ENCODE results near the gene C3AR1.

The C3AR1 gene

GRCh38 chr12:8057839-8058238 lies 8.3 kb downstream of the C3AR1 start:
- no peak for DNase-seq
- H3K4me3 ChIP-seq (ENCODE audit: low read length): no peak overlapping the region
- no peak overlapping the region for H3K18ac ChIP-seq (ENCODE audit: low read length)
- no peak overlapping the region for H2BK5ac ChIP-seq (ENCODE audit: low read length)
- H2BK15ac ChIP-seq (replicated peaks; ENCODE audit: low read depth): no peak overlapping the region
- no peak overlapping the region for H3K23ac ChIP-seq (ENCODE audit: low read length)
- H3K79me1 ChIP-seq (ENCODE audit: low read length): no peaks in the 10 kb centered on the region
- no peaks in the 10 kb centered on the region for H3K79me2 ChIP-seq (ENCODE audit: control insufficient read depth, insufficient read depth, low read length)
- H3K4me1 ChIP-seq (ENCODE audit: control insufficient read depth, low read depth, low read length): no peaks in the 10 kb centered on the region
- WGBS (ENCODE audit: extremely low coverage, insufficient coverage, low lambda C conversion rate): no CpG with 5 or more reads among the region's 4 CpGs
- H4K8ac ChIP-seq (ENCODE audit: low read depth, low read length): no peak overlapping the region
- no peak overlapping the region for H4K5ac ChIP-seq (ENCODE audit: low read length)
- no peaks in the 10 kb centered on the region for H3K27me3 ChIP-seq (ENCODE audit: insufficient read depth, low read length, poor library complexity)
- no peak overlapping the region for H2AK5ac ChIP-seq (ENCODE audit: low read length)
- H2BK120ac ChIP-seq (ENCODE audit: low read depth, low read length): no peak overlapping the region
- H3K56ac ChIP-seq (ENCODE audit: low read length): no peak overlapping the region
- H3K4me2 ChIP-seq (ENCODE audit: low read length): no peak overlapping the region
- no peak overlapping the region for H3K9ac ChIP-seq (ENCODE audit: low read length)
- H3K27ac ChIP-seq (ENCODE audit: low read depth, low read length): no peak overlapping the region
- H3K4ac ChIP-seq (ENCODE audit: low read depth, low read length): no peak overlapping the region
- peaks cover 2% of the 10 kb centered on the region for H3K36me3 ChIP-seq (ENCODE audit: control insufficient read depth, insufficient read depth, low read length)

GRCh38 chr12:8057306-8057705 lies 8.9 kb downstream of the C3AR1 start:
- WGBS (ENCODE audit: extremely low coverage, insufficient coverage, low lambda C conversion rate): no CpG with 5 or more reads among the region's 2 CpGs
- no peak overlapping the region for H3K27ac ChIP-seq (ENCODE audit: low read depth, low read length)
- H3K23ac ChIP-seq (ENCODE audit: low read length): no peak overlapping the region

GRCh38 chr12:8054816-8055215 lies 11.3 kb downstream of the C3AR1 start:
- DNase-seq: no peak
- Histone ChIP-seq H3K79me2 (ENCODE audit: control insufficient read depth, insufficient read depth, low read length) (no peaks in the 10 kb centered on the region), H3K27ac (ENCODE audit: low read depth, low read length) (no peak overlapping the region), H2BK120ac (ENCODE audit: low read depth, low read length) (no peak overlapping the region), H3K18ac (ENCODE audit: low read length) (no peak overlapping the region), H3K4ac (ENCODE audit: low read depth, low read length) (no peak overlapping the region), H3K9ac (ENCODE audit: low read length) (no peak overlapping the region), H2BK15ac (replicated peaks; ENCODE audit: low read depth) (no peak overlapping the region), H3K4me1 (ENCODE audit: control insufficient read depth, low read depth, low read length) (no peaks in the 10 kb centered on the region), H3K56ac (ENCODE audit: low read length) (no peak overlapping the region), H3K36me3 (ENCODE audit: control insufficient read depth, insufficient read depth, low read length) (peaks cover 2% of the 10 kb centered on the region), H3K23ac (ENCODE audit: low read length) (no peak overlapping the region), H4K8ac (ENCODE audit: low read depth, low read length) (no peak overlapping the region), H3K4me3 (ENCODE audit: low read length) (no peak overlapping the region), H2BK5ac (ENCODE audit: low read length) (no peak overlapping the region), H3K4me2 (ENCODE audit: low read length) (no peak overlapping the region), H4K5ac (ENCODE audit: low read length) (no peak overlapping the region), H3K79me1 (ENCODE audit: low read length) (no peaks in the 10 kb centered on the region), H2AK5ac (ENCODE audit: low read length) (no peak overlapping the region), H3K27me3 (ENCODE audit: insufficient read depth, low read length, poor library complexity) (no peaks in the 10 kb centered on the region)
- WGBS (ENCODE audit: extremely low coverage, insufficient coverage, low lambda C conversion rate): no CpG with 5 or more reads among the region's 2 CpGs

More at GRCh38 chr12:8057306-8057705, 8.9 kb downstream of the C3AR1 start:
- Histone ChIP-seq H2BK5ac (ENCODE audit: low read length) (no peak overlapping the region), H3K4me3 (ENCODE audit: low read length) (no peak overlapping the region), H3K4me1 (ENCODE audit: control insufficient read depth, low read depth, low read length) (no peaks in the 10 kb centered on the region), H3K79me1 (ENCODE audit: low read length) (no peaks in the 10 kb centered on the region), H2AK5ac (ENCODE audit: low read length) (no peak overlapping the region), H4K5ac (ENCODE audit: low read length) (no peak overlapping the region), H3K27me3 (ENCODE audit: insufficient read depth, low read length, poor library complexity) (no peaks in the 10 kb centered on the region), H3K4me2 (ENCODE audit: low read length) (no peak overlapping the region), H3K79me2 (ENCODE audit: control insufficient read depth, insufficient read depth, low read length) (no peaks in the 10 kb centered on the region), H2BK120ac (ENCODE audit: low read depth, low read length) (no peak overlapping the region), H3K18ac (ENCODE audit: low read length) (no peak overlapping the region), H4K8ac (ENCODE audit: low read depth, low read length) (no peak overlapping the region), H3K9ac (ENCODE audit: low read length) (no peak overlapping the region), H3K4ac (ENCODE audit: low read depth, low read length) (no peak overlapping the region), H3K36me3 (ENCODE audit: control insufficient read depth, insufficient read depth, low read length) (peaks cover 2% of the 10 kb centered on the region), H3K56ac (ENCODE audit: low read length) (no peak overlapping the region), H2BK15ac (replicated peaks; ENCODE audit: low read depth) (no peak overlapping the region)
- no peak for DNase-seq

- Histone ChIP-seq H2BK120ac (ENCODE audit: low read depth, low read length) (no peak overlapping the region), H3K4me3 (ENCODE audit: low read length) (no peak overlapping the region), H3K27ac (ENCODE audit: low read depth, low read length) (no peak overlapping the region), H2AK5ac (ENCODE audit: low read length) (no peak overlapping the region), H3K79me2 (ENCODE audit: control insufficient read depth, insufficient read depth, low read length) (no peaks in the 10 kb centered on the region), H3K56ac (ENCODE audit: low read length) (no peak overlapping the region), H3K36me3 (ENCODE audit: control insufficient read depth, insufficient read depth, low read length) (peaks cover 6% of the 10 kb centered on the region), H4K8ac (ENCODE audit: low read depth, low read length) (no peak overlapping the region), H3K18ac (ENCODE audit: low read length) (no peak overlapping the region), H2BK5ac (ENCODE audit: low read length) (no peak overlapping the region), H3K4me2 (ENCODE audit: low read length) (no peak overlapping the region), H3K4me1 (ENCODE audit: control insufficient read depth, low read depth, low read length) (no peaks in the 10 kb centered on the region), H2BK15ac (replicated peaks; ENCODE audit: low read depth) (no peak overlapping the region), H3K23ac (ENCODE audit: low read length) (no peak overlapping the region), H3K27me3 (ENCODE audit: insufficient read depth, low read length, poor library complexity) (no peaks in the 10 kb centered on the region), H3K9ac (ENCODE audit: low read length) (no peak overlapping the region), H3K4ac (ENCODE audit: low read depth, low read length) (no peak overlapping the region), H3K79me1 (ENCODE audit: low read length) (no peaks in the 10 kb centered on the region), H4K5ac (ENCODE audit: low read length) (no peak overlapping the region)
- WGBS (ENCODE audit: extremely low coverage, insufficient coverage, low lambda C conversion rate): no CpG with 5 or more reads among the region's 7 CpGs
- DNase-seq: no peak
Measured at GRCh38 chr12:8052679-8053078, 13.5 kb downstream of the C3AR1 start.

- Histone ChIP-seq H3K18ac (ENCODE audit: low read length) (no peak overlapping the region), H2BK120ac (ENCODE audit: low read depth, low read length) (no peak overlapping the region), H2AK5ac (ENCODE audit: low read length) (no peak overlapping the region), H3K4me2 (ENCODE audit: low read length) (no peak overlapping the region), H3K4me3 (ENCODE audit: low read length) (no peak overlapping the region), H2BK15ac (replicated peaks; ENCODE audit: low read depth) (no peak overlapping the region), H3K9ac (ENCODE audit: low read length) (no peak overlapping the region), H4K8ac (ENCODE audit: low read depth, low read length) (no peak overlapping the region), H3K4me1 (ENCODE audit: control insufficient read depth, low read depth, low read length) (no peaks in the 10 kb centered on the region), H3K27me3 (ENCODE audit: insufficient read depth, low read length, poor library complexity) (no peaks in the 10 kb centered on the region), H3K79me2 (ENCODE audit: control insufficient read depth, insufficient read depth, low read length) (no peaks in the 10 kb centered on the region), H3K36me3 (ENCODE audit: control insufficient read depth, insufficient read depth, low read length) (peaks cover 6% of the 10 kb centered on the region), H4K5ac (ENCODE audit: low read length) (no peak overlapping the region), H3K27ac (ENCODE audit: low read depth, low read length) (no peak overlapping the region), H3K79me1 (ENCODE audit: low read length) (no peaks in the 10 kb centered on the region), H3K23ac (ENCODE audit: low read length) (no peak overlapping the region), H2BK5ac (ENCODE audit: low read length) (no peak overlapping the region), H3K56ac (ENCODE audit: low read length) (no peak overlapping the region), H3K4ac (ENCODE audit: low read depth, low read length) (no peak overlapping the region)
- no CpG with 5 or more reads among the region's 7 CpGs for WGBS (ENCODE audit: extremely low coverage, insufficient coverage, low lambda C conversion rate)
- DNase-seq: no peak
Measured at GRCh38 chr12:8050600-8051250, 15.4 kb downstream of the C3AR1 start.

- Histone ChIP-seq H4K8ac (ENCODE audit: low read depth, low read length) (no peak overlapping the region), H2AK5ac (ENCODE audit: low read length) (no peak overlapping the region), H4K5ac (ENCODE audit: low read length) (no peak overlapping the region), H2BK5ac (ENCODE audit: low read length) (no peak overlapping the region), H2BK15ac (replicated peaks; ENCODE audit: low read depth) (no peak overlapping the region), H3K18ac (ENCODE audit: low read length) (no peak overlapping the region), H3K79me1 (ENCODE audit: low read length) (no peaks in the 10 kb centered on the region), H3K4me2 (ENCODE audit: low read length) (no peak overlapping the region), H3K56ac (ENCODE audit: low read length) (no peak overlapping the region), H3K4ac (ENCODE audit: low read depth, low read length) (no peak overlapping the region), H3K79me2 (ENCODE audit: control insufficient read depth, insufficient read depth, low read length) (no peaks in the 10 kb centered on the region), H3K9ac (ENCODE audit: low read length) (no peak overlapping the region), H3K23ac (ENCODE audit: low read length) (no peak overlapping the region), H3K36me3 (ENCODE audit: control insufficient read depth, insufficient read depth, low read length) (peaks cover 6% of the 10 kb centered on the region), H3K27ac (ENCODE audit: low read depth, low read length) (no peak overlapping the region), H3K4me3 (ENCODE audit: low read length) (no peak overlapping the region), H3K27me3 (ENCODE audit: insufficient read depth, low read length, poor library complexity) (no peaks in the 10 kb centered on the region), H2BK120ac (ENCODE audit: low read depth, low read length) (no peak overlapping the region), H3K4me1 (ENCODE audit: control insufficient read depth, low read depth, low read length) (no peaks in the 10 kb centered on the region)
- no peak for DNase-seq
- no CpG with 5 or more reads among the region's 4 CpGs for WGBS (ENCODE audit: extremely low coverage, insufficient coverage, low lambda C conversion rate)
Measured at GRCh38 chr12:8048906-8049305, 17.3 kb downstream of the C3AR1 start.
